GM08714 (cell line): ENCODE measurements around the gene BTBD2.

ENCODE experiments used
- H3K4me3 ChIP-seq: fragments of 200-500 bp; sonication (Bioruptor generic); 2 replicates; pipeline ENCODE4 v1.5.1; 2014; ENCODE audit warnings: mild to moderate bottlenecking, low read length, inconsistent platforms
- ZNF274 ChIP-seq: IDR thresholded peaks from 2 replicates; pipeline ENCODE4 v1.6.1; 2012; ENCODE audit warnings: mild to moderate bottlenecking, low read depth, low read length

BTBD2 gene

DNA sequence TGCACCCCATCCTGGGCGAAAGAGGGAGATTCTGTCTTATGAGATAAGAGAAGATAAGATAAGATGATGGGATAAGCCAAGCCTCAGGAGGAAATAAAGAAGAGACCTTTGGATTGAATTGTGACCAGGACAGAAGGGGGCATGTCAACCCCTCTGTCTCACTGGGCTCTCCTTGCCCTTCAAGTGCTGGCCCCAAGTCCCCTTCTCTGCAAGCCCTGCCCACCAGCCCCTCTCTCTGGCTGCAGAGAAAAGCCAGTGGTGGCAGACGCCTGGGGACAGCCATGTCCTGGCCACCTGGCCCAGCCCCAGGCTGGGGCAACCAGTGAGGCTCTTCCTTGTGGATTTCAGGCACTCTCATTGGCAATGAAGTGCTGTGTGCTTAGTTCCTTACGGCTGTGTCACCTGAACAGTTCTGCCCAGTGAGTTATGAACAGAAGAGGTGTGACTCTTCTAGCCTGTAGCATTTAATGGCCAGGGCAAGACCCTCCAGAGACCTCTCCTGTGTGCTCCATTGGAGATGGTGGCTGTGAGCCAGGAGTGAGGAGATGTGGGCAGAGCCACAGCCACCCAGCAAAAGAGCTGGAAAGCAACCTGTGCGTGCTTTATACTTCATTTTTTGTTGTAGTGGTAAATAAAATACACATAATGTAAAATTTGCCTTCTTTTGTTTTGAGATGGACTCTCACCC, 6.1 kb upstream of the BTBD2 start:
- H3K4me3 ChIP-seq = no peak overlapping the region
- no peak for TF ChIP-seq ZNF274

GRCh38 chr19:2018752-2019151, 3.2 kb upstream of the BTBD2 start:
- no peak for TF ChIP-seq ZNF274

DNA sequence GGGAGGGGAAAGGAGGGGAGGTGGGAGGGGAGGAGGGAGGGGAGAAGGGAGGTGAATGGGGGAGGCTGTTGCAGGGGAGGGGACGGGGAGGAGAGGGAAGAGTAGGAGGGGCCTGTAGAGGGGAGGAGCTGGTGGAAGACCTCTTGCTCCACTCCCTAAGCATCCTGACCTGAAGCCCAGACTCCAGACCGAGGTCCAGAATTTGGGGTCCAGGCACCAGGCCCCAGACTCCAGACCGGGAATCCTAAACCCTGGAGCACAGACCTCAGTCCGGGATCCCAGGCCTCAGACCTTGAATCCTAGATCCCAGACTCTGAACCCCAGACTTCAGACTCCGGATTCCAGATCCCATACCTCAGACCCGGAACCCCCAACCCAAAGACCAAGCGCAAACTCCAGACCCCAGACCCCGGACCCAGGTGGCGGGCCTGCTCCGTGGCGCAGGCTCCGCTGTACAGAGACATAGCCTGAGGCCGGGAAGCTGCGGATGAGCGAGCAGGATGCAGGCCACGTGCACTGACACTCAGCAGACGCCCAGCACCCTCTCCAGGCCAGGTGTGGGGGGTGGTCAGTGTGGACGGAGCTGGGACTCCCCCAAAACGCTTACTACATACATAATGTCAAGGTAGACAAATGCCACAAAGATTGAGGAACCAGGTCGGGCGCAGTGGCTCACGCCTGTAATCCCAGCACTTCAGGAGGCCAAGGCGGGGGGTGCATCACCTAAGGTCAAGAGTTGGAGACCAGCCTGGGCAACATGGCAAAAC, 710 bp upstream of the BTBD2 start:
- no peak for TF ChIP-seq ZNF274
- peak overlapping the region; percentile 14; the same call in 1 of the 2 replicates for H3K4me3 ChIP-seq

More at GRCh38 chr19:2018752-2019151, 3.2 kb upstream of the BTBD2 start:
- no peak overlapping the region for H3K4me3 ChIP-seq

GRCh38 chr19:2014731-2015607, 545 bp downstream of the BTBD2 start:
- no peak for TF ChIP-seq ZNF274
- peak overlapping the region; percentile 68 for H3K4me3 ChIP-seq

DNA sequence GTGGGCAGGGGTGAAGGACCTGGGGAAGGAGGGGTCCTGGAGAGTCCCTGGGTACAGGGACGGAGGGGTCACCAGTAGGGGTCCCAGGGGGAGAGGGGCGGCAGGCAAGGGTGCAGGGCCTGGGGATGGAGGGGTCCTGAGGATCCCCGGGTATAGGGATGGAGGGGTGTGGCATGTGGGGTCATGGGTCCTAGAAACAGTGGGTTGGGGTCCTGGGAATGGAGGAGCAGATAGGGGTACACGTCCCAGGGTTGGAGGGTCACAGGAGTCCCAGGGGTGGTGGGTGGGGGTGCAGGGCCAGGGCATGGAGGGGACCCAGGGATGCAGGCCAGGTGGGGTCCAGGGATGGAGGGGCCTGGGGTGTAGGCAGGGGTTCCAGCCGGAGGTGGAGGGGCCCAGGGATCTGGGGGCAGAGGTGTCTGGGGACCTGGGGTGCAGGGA, 1.4 kb downstream of the BTBD2 start:
- no peak for TF ChIP-seq ZNF274
- H3K4me3 ChIP-seq = no peak overlapping the region

GRCh38 chr19:2013683-2013961, 1.9 kb downstream of the BTBD2 start:
- no peak overlapping the region for H3K4me3 ChIP-seq

DNA sequence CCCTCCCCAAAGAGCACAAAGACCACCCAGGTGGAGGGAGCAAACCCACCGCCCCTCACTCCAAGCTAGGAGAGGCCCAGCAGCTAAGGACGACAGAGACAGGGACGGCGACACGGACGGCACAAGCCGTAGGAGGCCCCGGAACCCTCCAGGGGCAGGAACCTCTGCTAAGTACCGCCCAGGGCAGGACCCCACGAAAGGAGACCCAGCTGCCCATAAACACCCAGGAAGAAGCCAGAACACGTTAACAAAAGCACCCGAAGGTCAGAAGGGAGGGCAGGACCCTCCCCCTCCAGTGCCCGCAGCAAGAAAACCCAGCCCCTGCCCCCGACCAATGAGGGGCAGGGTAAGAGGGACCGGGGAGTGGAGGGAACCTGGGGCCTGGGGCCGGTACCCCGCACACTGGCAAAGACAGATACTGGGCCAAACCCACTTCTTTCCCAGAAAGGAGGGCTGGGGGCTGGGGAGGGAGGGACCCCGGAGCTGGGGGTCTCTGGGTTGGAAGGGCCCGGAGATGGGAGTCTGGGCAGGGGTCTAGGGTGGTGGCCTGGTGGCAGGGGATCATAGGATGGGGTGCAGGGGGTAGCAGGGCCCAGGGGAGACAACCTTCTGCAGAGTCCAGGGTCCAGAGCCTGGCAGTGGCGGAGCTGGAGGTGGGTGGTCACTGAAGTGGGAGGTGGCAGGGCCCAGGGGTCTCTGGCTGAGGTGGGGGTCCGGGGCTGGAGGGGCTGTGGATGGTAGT, 2.4 kb downstream of the BTBD2 start:
- H3K4me3 ChIP-seq = no peak overlapping the region

More at GRCh38 chr19:2013683-2013961, 1.9 kb downstream of the BTBD2 start:
- TF ChIP-seq ZNF274 = no peak

GRCh38 chr19:2011169-2011568, 4.3 kb downstream of the BTBD2 start:
- no peak for TF ChIP-seq ZNF274
- H3K4me3 ChIP-seq = no peak overlapping the region

More for the DNA sequence above, 2.4 kb downstream of the BTBD2 start:
- no peak for TF ChIP-seq ZNF274

- TF ChIP-seq ZNF274 = no peak
- H3K4me3 ChIP-seq = no peak overlapping the region
Measured at GRCh38 chr19:2010135-2010668, 5.3 kb downstream of the BTBD2 start.

- H3K4me3 ChIP-seq = no peak overlapping the region
- TF ChIP-seq ZNF274 = no peak
Measured at GRCh38 chr19:2003874-2004273, 11.6 kb downstream of the BTBD2 start.

DNA sequence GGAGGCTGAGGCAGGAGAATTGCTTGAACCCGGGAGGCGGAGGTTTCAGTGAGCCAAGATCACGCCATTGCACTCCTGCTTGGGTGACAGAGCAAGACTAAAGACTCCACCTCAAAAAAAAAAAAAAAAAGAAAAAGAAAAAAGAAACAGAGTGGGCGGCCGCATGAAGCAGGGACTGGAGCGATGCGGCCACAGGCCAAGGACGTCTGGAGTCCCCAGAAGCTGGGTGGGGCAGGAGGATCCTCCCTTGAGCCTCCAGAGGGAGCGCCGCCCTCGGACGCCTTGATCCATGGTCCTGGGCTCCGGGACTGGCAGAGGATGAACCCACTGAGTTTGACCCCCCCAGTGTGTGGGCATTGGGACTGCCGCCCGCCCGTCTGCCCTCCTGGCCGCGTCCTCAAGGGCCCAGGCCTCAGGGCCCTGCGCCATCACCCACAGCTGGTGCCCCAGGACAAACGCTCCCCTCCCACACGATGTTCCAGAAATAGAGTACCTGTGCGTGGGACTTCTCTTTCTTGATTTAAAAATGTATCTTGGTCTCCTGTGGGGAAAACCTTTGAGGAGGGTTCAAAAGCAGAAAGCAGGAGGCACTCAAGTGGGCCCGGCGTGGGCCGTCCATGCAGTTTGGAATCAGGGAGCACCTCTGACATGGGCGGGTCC, 15.5 kb downstream of the BTBD2 start:
- no peak for TF ChIP-seq ZNF274

DNA sequence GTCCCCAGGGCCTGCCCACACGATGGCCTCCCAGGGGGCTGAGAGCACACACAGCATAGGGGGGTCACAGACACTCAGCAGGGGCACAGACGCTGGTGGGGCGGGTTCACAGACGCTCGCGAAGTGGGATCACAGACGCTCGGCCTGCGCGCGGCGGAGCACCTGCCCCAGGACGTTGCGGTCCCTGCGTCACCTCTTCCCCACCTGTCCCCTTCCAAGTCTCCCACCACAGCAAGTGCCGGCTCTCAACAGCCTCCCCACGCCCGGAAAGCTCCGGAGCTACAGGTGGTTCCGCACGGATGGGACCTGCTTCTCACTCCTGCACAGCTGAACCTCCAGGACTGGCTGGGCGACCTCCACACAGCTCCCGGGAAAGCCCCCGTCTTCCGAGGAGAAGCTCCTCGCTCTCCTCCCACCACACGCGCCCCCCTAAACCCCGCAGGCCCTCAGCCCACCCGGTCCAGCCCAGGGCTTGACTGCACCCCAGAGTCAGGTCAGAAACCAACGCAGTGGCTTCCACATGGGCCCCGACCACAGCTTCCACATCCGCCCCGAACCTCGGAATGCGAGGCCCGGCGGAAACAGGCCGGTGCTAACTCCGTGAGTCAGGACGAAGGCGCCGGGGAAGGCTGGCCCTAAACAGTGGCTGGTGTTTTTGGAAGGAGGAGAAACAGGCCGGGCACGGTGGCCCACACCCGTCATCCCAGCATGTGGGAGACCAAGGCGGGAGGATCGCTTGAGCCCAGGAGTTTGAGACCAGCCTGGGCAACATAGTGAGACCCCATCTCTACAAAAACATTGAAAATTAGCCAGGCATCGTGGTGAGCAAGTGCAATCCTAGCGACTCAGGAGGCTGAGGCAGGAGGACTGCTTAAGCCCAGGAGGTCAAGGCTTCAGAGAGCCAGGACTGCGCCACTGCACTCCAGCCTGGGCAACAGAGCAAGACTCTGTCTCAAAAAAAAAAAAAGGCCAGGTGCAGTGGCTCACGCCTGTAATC, 16.5 kb downstream of the BTBD2 start:
- TF ChIP-seq ZNF274 = no peak
- H3K4me3 ChIP-seq = no peak overlapping the region

More for the DNA sequence above, 15.5 kb downstream of the BTBD2 start:
- H3K4me3 ChIP-seq = no peak overlapping the region
